Caco-2 (cell line): ENCODE measurements around the gene MGLL. TPM values are rescaled to one million over a fixed set of nuclear protein-coding genes. Genes with fewer than 3 reads are reported as not detected.

Source experiments
- BruUV-seq: library from RNA; stranded (reverse); fragments of 400-500 nt; replicated peaks from 2 replicates; lab custom pipeline; 2021; lab: Mats Ljungman, UMichigan
- CTCF ChIA-PET: fragments of 300-600 bp; sonication (Branson Sonifier 250); formaldehyde crosslinking; loops from one replicate; lab custom pipeline; 2022; ENCODE audit warnings: antibody characterized with exemption; lab: Charles Lee
- POLR2A ChIA-PET: fragments of 300-600 bp; sonication (Branson Sonifier 250); formaldehyde crosslinking; loops from one replicate; lab custom pipeline; 2022; ENCODE audit warnings: antibody characterized with exemption; lab: Charles Lee
- DNase-seq, 2 experiments: peaks; one replicate each; pipeline versions ENCODE4 v3.0.0 to v3.0.0-alpha.2; 2020 to 2022
- H3K27me3 ChIP-seq: replicated peaks from 2 replicates; pipeline ENCODE4 v1.6.0; 2011; ENCODE audit warnings: low read length; ENCODE audit not compliant: control insufficient read depth, insufficient read depth
- H3K36me3 ChIP-seq: 2 replicates; pipeline ENCODE4 v1.5.1; 2011; ENCODE audit warnings: low read length; ENCODE audit not compliant: control insufficient read depth, insufficient read depth
- H3K4me1 ChIP-seq: fragments of 250-450 bp; sonication (Bioruptor Pico); 2 replicates; pipeline ENCODE4 v1.5.1; 2020; ENCODE audit warnings: mild to moderate bottlenecking
- H3K4me3 ChIP-seq: 2 replicates; pipeline ENCODE4 v1.5.1; 2011; ENCODE audit warnings: low read depth, mild to moderate bottlenecking, control low read depth, low read length
- H3K9me3 ChIP-seq: fragments of 250-450 bp; sonication (Bioruptor Pico); 2 replicates; pipeline ENCODE4 v1.5.1; 2020; ENCODE audit warnings: mild to moderate bottlenecking, moderate library complexity
- H3K27ac Mint-ChIP-seq: one replicate; pipeline ENCODE4 v1.8.0; 2022; ENCODE audit warnings: mixed read lengths; ENCODE audit not compliant: unreplicated experiment
- H3K27me3 Mint-ChIP-seq: one replicate; pipeline ENCODE4 v1.8.0; 2022; ENCODE audit warnings: mixed read lengths; ENCODE audit not compliant: insufficient read depth, unreplicated experiment
- H3K36me3 Mint-ChIP-seq: one replicate; pipeline ENCODE4 v1.8.0; 2022; ENCODE audit warnings: mild to moderate bottlenecking, mixed read lengths; ENCODE audit not compliant: insufficient read depth, unreplicated experiment
- H3K4me1 Mint-ChIP-seq: one replicate; pipeline ENCODE4 v1.8.0; 2022; ENCODE audit warnings: low read depth, mixed read lengths; ENCODE audit not compliant: unreplicated experiment
- H3K4me3 Mint-ChIP-seq: one replicate; pipeline ENCODE4 v1.8.0; 2022; ENCODE audit warnings: mild to moderate bottlenecking, moderate library complexity, mixed read lengths; ENCODE audit not compliant: unreplicated experiment
- H3K9me3 Mint-ChIP-seq: one replicate; pipeline ENCODE4 v1.8.0; 2022; ENCODE audit warnings: mixed read lengths; ENCODE audit not compliant: unreplicated experiment
- CTCF ChIP-seq, 2 experiments: fragments of 200-600 bp in 1 of 2; IDR thresholded peaks; 1 replicate in 1 of 2; 2 replicates in 1 of 2; pipeline versions ENCODE4 v1.5.1 to v1.8.0; 2011 to 2022; ENCODE audit warnings: antibody characterized with exemption in 1 of 2, control low read depth in 1 of 2, inconsistent platforms in 1 of 2, low read depth in 1 of 2, low read length in 1 of 2, mild to moderate bottlenecking in 1 of 2, moderate library complexity in 1 of 2; ENCODE audit not compliant: insufficient read depth in 1 of 2, severe bottlenecking in 1 of 2, unreplicated experiment in 1 of 2
- intact Hi-C: fragments of 100-400 bp; cut with micrococcal nuclease; formaldehyde crosslinking; loops from one replicate; pipeline ENCODE4 v1.10.0; 2022; ENCODE audit not compliant: unreplicated experiment
- total RNA-seq: library from RNA; stranded (reverse); gene quantifications from 2 replicates; pipeline ENCODE4 v1.2.3, GENCODE V29; 2022

The MGLL gene
- total RNA-seq, 1 experiment from 2014 or later, result 7.8 TPM

- Mint-ChIP-seq H3K36me3 (no peaks in the 10 kb centered on the region), H3K4me3 (no peak overlapping the region), H3K27me3 (peaks cover 4% of the 10 kb centered on the region), H3K9me3 (peaks cover 11% of the 10 kb centered on the region), H3K4me1 (no peaks in the 10 kb centered on the region), H3K27ac (no peak overlapping the region)
- POLR2A ChIA-PET, result no interaction called here
- H3K4me1 ChIP-seq, result no peaks in the 10 kb centered on the region
- no peaks in the 10 kb centered on the region for H3K36me3 ChIP-seq
- H3K9me3 ChIP-seq, result no peaks in the 10 kb centered on the region
- H3K4me3 ChIP-seq, result no peak overlapping the region
- no TSS peak for BruUV-seq
- DNase-seq, result no peak
- no peak for TF ChIP-seq CTCF (IDR thresholded peaks at IDR 0.05; ENCODE audit: insufficient read depth in 1 of 2, low read depth in 1 of 2, low read length in 1 of 2, severe bottlenecking in 1 of 2, unreplicated experiment in 1 of 2)
- H3K27me3 ChIP-seq, result no peaks in the 10 kb centered on the region
- intact Hi-C loops, result no loop called here
- CTCF ChIA-PET, result no interaction called here
Measured at GRCh38 chr3:127730171-127730570, 92.1 kb downstream of the MGLL start.

GRCh38 chr3:127729556-127730056 is 92.7 kb downstream of the MGLL start:
- H3K4me3 Mint-ChIP-seq, result no peak overlapping the region
- ChIA-PET CTCF (no interaction called here), POLR2A (no interaction called here)
- no TSS peak for BruUV-seq
- H3K27me3 Mint-ChIP-seq, result peaks cover 4% of the 10 kb centered on the region
- Histone ChIP-seq H3K4me3 (no peak overlapping the region), H3K36me3 (no peaks in the 10 kb centered on the region), H3K4me1 (no peaks in the 10 kb centered on the region), H3K9me3 (no peaks in the 10 kb centered on the region), H3K27me3 (no peaks in the 10 kb centered on the region)
- no peaks in the 10 kb centered on the region for H3K4me1 Mint-ChIP-seq
- TF ChIP-seq CTCF (IDR thresholded peaks at IDR 0.05; ENCODE audit: insufficient read depth in 1 of 2, low read depth in 1 of 2, low read length in 1 of 2, severe bottlenecking in 1 of 2, unreplicated experiment in 1 of 2), result no peak
- no peaks in the 10 kb centered on the region for H3K36me3 Mint-ChIP-seq
- intact Hi-C loops, result no loop called here
- H3K9me3 Mint-ChIP-seq, result peaks cover 11% of the 10 kb centered on the region
- no peak for DNase-seq
- no peak overlapping the region for H3K27ac Mint-ChIP-seq

GRCh38 chr3:127728417-127729015 is 93.8 kb downstream of the MGLL start:
- Histone ChIP-seq H3K27me3 (no peaks in the 10 kb centered on the region), H3K4me1 (no peaks in the 10 kb centered on the region), H3K4me3 (no peak overlapping the region), H3K36me3 (no peaks in the 10 kb centered on the region), H3K9me3 (no peaks in the 10 kb centered on the region)
- no peaks in the 10 kb centered on the region for H3K36me3 Mint-ChIP-seq
- POLR2A ChIA-PET, result no interaction called here
- intact Hi-C loops, result no loop called here
- no peak overlapping the region for H3K27ac Mint-ChIP-seq
- CTCF ChIA-PET, result no interaction called here
- H3K9me3 Mint-ChIP-seq, result peaks cover 11% of the 10 kb centered on the region
- peaks cover 4% of the 10 kb centered on the region for H3K27me3 Mint-ChIP-seq
- H3K4me3 Mint-ChIP-seq, result no peak overlapping the region
- TF ChIP-seq CTCF (IDR thresholded peaks at IDR 0.05; ENCODE audit: insufficient read depth in 1 of 2, low read depth in 1 of 2, low read length in 1 of 2, severe bottlenecking in 1 of 2, unreplicated experiment in 1 of 2), result no peak
- no TSS peak for BruUV-seq
- no peaks in the 10 kb centered on the region for H3K4me1 Mint-ChIP-seq
- DNase-seq, result no peak
